ENCODE measurements around the gene PKP3. TPM values are rescaled to one million over a fixed set of nuclear protein-coding genes. Genes with fewer than 3 reads are reported as not detected.

Gene PKP3
- total and polyA plus RNA-seq, 2 donors (not counting 1 experiment from before 2014, with no cell fraction given) = 0.78 TPM; not detected in 1

GRCh38 chr11:372809-373715 lies 20.9 kb upstream of the PKP3 start:
- ChIA-PET POLR2A (interaction anchor here (0.6 kb wide), 1 partner anchor 43 kb away, joined by 3 read pairs; no protein-coding TSS in a partner anchor), CTCF (no interaction called here)
- no peak overlapping the region for H3K27ac ChIP-seq (ENCODE audit: low read length in 2 of 2)
- no peak overlapping the region for H3K27ac Mint-ChIP-seq
- H3K27me3 ChIP-seq (replicated peaks in 1 of 4; ENCODE audit: control extremely low read depth in 1 of 4, control insufficient read depth in 3 of 4, insufficient read depth in 4 of 4, low read length in 3 of 4) = peaks cover 0 to 29% (median 10%) of the 10 kb centered on the region in 4 experiments
- TF ChIP-seq EZH2 (IDR thresholded peaks at IDR 0.05; ENCODE audit: borderline replicate concordance, insufficient read depth, low read depth, low read length, poor library complexity, severe bottlenecking) = no peak
- no peak for TF ChIP-seq CTCF (IDR thresholded peaks at IDR 0.05)
- H3K4me3 Mint-ChIP-seq = no peak overlapping the region
- intact Hi-C loops (cut with micrococcal nuclease) = no loop called here
- no peaks in the 10 kb centered on the region for H3K9me3 Mint-ChIP-seq (ENCODE audit: insufficient read depth)
- H3K9me3 ChIP-seq (ENCODE audit: control extremely low read depth in 1 of 3, control insufficient read depth in 2 of 3, insufficient read depth in 1 of 3, low read length in 2 of 3) = peaks cover 0 to 4% (median 0%) of the 10 kb centered on the region in 3 donors
- no peaks in the 10 kb centered on the region for H4K20me1 ChIP-seq (ENCODE audit: control insufficient read depth, insufficient read depth, low read length, poor library complexity, severe bottlenecking)
- H3K4me1 Mint-ChIP-seq = peaks cover 10% of the 10 kb centered on the region
- no peak overlapping the region for H3K4me2 ChIP-seq (replicated peaks; ENCODE audit: low read depth, low read length, poor library complexity, severe bottlenecking)
- peaks cover 23% of the 10 kb centered on the region for H3K27me3 Mint-ChIP-seq
- WGBS (ENCODE audit: insufficient coverage) = 89% methylated on average over 33 of the region's 41 CpGs
- no peak overlapping the region for H2AFZ ChIP-seq (ENCODE audit: insufficient read depth, low read depth, low read length, poor library complexity, severe bottlenecking)
- H3K4me3 ChIP-seq (ENCODE audit: control extremely low read depth in 1 of 5, extremely low read depth in 1 of 5, insufficient read depth in 1 of 5, low read depth in 2 of 5, low read length in 4 of 5) = no peak overlapping the region
- no peak for DNase-seq
- H3K9ac ChIP-seq (ENCODE audit: low read length) = no peak overlapping the region
- no peaks in the 10 kb centered on the region for H3K79me2 ChIP-seq (ENCODE audit: control insufficient read depth, insufficient read depth, low read length)
- no peak for ATAC-seq (ENCODE audit: low read depth)
- H3K36me3 ChIP-seq (replicated peaks in 1 of 2; ENCODE audit: control extremely low read depth in 1 of 2, control insufficient read depth in 1 of 2, extremely low read depth in 1 of 2, insufficient read depth in 2 of 2, low read length in 1 of 2) = no peaks in the 10 kb centered on the region
- H3K4me1 ChIP-seq (ENCODE audit: control insufficient read depth in 2 of 2, insufficient read depth in 2 of 2, low read length in 2 of 2) = peaks cover 7 to 8% of the 10 kb centered on the region in 2 donors
